Naive thymus-derived CD8-positive, alpha-beta T cell (primary cell): ENCODE measurements around the gene MRPS6. TPM values are rescaled to one million over a fixed set of nuclear protein-coding genes. Genes with fewer than 3 reads are reported as not detected.
A peak's percentile ranks its signal among the peaks of the same experiment; 100 is the strongest.

Experiments
- ATAC-seq, 2 donors: fragments of 150-1000 bp; cut with Tn5 transposase in 1 of 2; sonication (Bioruptor Pico), chemical (Tn5 transposase) in 1 of 2; 1 replicate in 1 of 2; 2 replicates in 1 of 2; pipeline ENCODE4 v1.10.0; 2021; ENCODE audit warnings: mild to moderate bottlenecking in 2 of 2, moderate library complexity in 2 of 2
- POLR2A ChIA-PET: fragments of 350-600 bp; sonication (Branson Sonifier 250); formaldehyde crosslinking; loops from one replicate; lab custom pipeline; 2021; ENCODE audit warnings: antibody characterized with exemption; lab: Charles Lee
- DNase-seq, 10 donors: peaks; one replicate each; pipeline versions ENCODE4 v3.0.0 to v3.0.0-alpha.2; 2020 to 2022
- H3K27ac Mint-ChIP-seq, 10 donors: one replicate each; pipeline ENCODE4 v1.8.0; 2020 to 2022; ENCODE audit warnings: mild to moderate bottlenecking in 10 of 10, mixed read lengths in 10 of 10, moderate library complexity in 4 of 10, inconsistent platforms in 1 of 10
- H3K27me3 Mint-ChIP-seq, 5 donors: one replicate each; pipeline ENCODE4 v1.8.0; 2021 to 2022; ENCODE audit warnings: mixed read lengths in 5 of 5
- H3K36me3 Mint-ChIP-seq, 3 donors: one replicate each; pipeline ENCODE4 v1.8.0; 2020 to 2022; ENCODE audit warnings: mixed read lengths in 3 of 3, mild to moderate bottlenecking in 2 of 3, inconsistent platforms in 1 of 3
- H3K4me1 Mint-ChIP-seq, 4 donors: one replicate each; pipeline ENCODE4 v1.8.0; 2021 to 2022; ENCODE audit warnings: mixed read lengths in 4 of 4
- H3K4me3 Mint-ChIP-seq, 10 donors: one replicate each; pipeline ENCODE4 v1.8.0; 2020 to 2022; ENCODE audit warnings: mild to moderate bottlenecking in 10 of 10, mixed read lengths in 10 of 10, moderate library complexity in 6 of 10, inconsistent platforms in 1 of 10
- H3K9me3 Mint-ChIP-seq, 9 donors: one replicate each; pipeline ENCODE4 v1.8.0; 2020 to 2022; ENCODE audit warnings: mixed read lengths in 9 of 9, mild to moderate bottlenecking in 3 of 9, inconsistent platforms in 1 of 9, moderate library complexity in 1 of 9
- polyA plus RNA-seq, 3 donors: library from polyadenylated mRNA; unstranded; fragments of 300-500 nt; fragmentation: Illumina TruSeq; gene quantifications; one replicate each; pipeline ENCODE4 v1.2.3, GENCODE V29; 2021
- total RNA-seq, 8 experiments: library from RNA in 2 of 8; stranded (reverse) in 2 of 8; gene quantifications; one replicate each; pipeline ENCODE4 v1.2.3 and lab custom pipeline; 2021 to 2026

The MRPS6 gene
- total and polyA plus RNA-seq, 5 experiments from 2014 or later, result 107 to 193 (median 170) TPM

DNA sequence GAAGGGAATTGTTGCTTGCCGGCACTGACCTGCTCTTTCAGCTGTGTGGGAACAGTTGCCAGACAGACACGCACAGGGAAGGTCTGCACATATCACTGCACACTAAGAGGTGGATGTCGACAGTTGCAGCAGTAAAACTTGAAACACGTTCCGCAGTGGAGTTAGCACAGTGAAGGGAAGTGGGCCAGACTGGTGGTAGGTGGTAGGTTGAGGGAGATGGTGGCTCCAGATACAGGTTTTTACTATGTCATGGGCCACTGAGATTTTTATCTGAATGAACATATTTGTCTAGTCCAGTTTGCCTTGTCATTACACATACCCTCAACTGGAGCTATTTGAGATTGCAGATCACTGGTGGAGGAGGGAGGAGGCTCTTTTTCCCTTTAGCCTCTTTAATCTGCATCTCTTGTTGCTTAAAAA, 13.5 kb downstream of the MRPS6 start:
- no peaks in the 10 kb centered on the region for H3K9me3 Mint-ChIP-seq
- no peaks in the 10 kb centered on the region for H3K27me3 Mint-ChIP-seq
- H3K4me3 Mint-ChIP-seq, result no peak overlapping the region
- ATAC-seq (peak; percentile 66 to 89), DNase-seq (peak in 3 of 10 donors; percentile 14 to 29 (median 27))
- no peak overlapping the region for H3K27ac Mint-ChIP-seq
- H3K36me3 Mint-ChIP-seq, result peaks cover 6 to 27% (median 18%) of the 10 kb centered on the region in 3 donors
- POLR2A ChIA-PET, result interaction anchor here (0.8 kb wide), 1 partner anchor 16 kb away, joined by 3 read pairs; no protein-coding TSS in a partner anchor
- peaks cover 25 to 56% (median 54%) of the 10 kb centered on the region in 4 donors for H3K4me1 Mint-ChIP-seq

DNA sequence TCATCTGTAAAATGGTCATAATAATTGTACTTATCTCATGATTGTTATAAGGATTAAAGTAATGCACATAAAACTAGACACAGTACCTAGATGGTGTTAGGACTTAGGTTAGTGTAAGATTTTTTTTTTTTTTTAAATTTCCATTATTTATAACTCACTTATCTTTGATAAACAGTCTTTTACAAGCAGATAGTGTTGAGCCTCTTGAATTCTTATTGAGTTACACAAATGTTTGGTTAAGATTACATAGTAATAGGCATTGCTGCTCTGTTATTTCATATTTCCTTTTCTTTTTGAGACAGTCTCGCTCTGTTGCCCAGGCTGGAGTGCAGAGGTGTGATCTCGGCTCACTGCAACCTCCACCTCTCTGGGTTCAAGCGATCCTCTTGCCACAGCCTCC, 15.4 kb downstream of the MRPS6 start:
- Mint-ChIP-seq H3K4me1 (peaks cover 21 to 54% (median 52%) of the 10 kb centered on the region in 4 donors), H3K27ac (peak overlapping the region in 1 of 10 donors; percentile 2), H3K36me3 (peaks cover 0 to 10% (median 5%) of the 10 kb centered on the region in 3 donors), H3K4me3 (peak overlapping the region in 1 of 10 donors; percentile 56), H3K27me3 (no peaks in the 10 kb centered on the region), H3K9me3 (no peaks in the 10 kb centered on the region)
- POLR2A ChIA-PET, result no interaction called here
- ATAC-seq (no peak), DNase-seq (no peak)

DNA sequence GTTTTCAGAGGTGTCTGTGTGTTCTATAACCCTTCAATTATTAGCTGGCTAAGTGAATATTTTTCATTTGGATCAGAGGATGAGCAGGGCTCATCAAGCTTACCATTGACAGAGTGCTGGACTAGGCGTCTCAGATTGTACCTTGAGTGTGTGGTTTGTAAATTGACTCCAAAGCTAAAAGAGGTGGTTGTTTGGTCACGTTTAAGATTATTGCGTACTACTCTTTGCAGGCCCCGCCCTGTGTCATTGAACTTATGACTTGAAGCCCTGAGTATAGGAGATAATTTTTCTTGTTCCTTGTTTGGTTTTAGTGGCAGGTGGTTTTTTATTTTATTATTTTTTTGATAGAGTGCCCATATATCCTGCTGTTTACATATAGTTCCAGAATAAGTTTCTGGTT, 17.7 kb downstream of the MRPS6 start:
- no peaks in the 10 kb centered on the region for H3K9me3 Mint-ChIP-seq
- H3K36me3 Mint-ChIP-seq, result peaks cover 7 to 22% (median 12%) of the 10 kb centered on the region in 3 donors
- peak overlapping the region in 9 of 10 donors; percentile 1 to 67 (median 45) for H3K27ac Mint-ChIP-seq
- H3K4me3 Mint-ChIP-seq, result peak overlapping the region in 2 of 10 donors; percentile 16 to 29
- peaks cover 26 to 62% (median 56%) of the 10 kb centered on the region in 4 donors for H3K4me1 Mint-ChIP-seq
- no peaks in the 10 kb centered on the region for H3K27me3 Mint-ChIP-seq
- POLR2A ChIA-PET, result interaction anchor here (1.0 to 3.2 kb wide), 4 partner anchors 10 to 142 kb away, joined by 3 to 15 read pairs (median 4); partner anchors contain the start of genes MRPS6 and SLC5A3
- ATAC-seq (no peak), DNase-seq (no peak)

DNA sequence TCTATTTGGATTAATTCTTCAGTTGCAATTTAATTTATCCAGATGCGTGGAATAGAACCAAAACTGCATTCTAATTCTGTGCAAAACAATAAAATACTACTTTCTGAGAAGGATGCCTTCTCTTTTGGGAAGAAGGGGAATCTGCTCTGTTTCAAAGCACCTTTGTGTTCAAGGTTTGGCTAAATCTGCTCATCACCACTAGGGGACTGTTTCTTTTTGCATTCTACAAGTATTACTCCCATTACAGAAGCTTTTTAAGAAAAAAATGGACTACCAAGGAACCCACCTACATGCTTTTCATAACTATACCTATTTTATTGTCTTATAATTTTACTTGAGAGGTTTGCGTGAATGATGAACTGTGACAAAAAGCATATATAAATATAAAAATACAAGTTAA, 18.2 kb downstream of the MRPS6 start:
- Mint-ChIP-seq H3K36me3 (peaks cover 7 to 28% (median 18%) of the 10 kb centered on the region in 3 donors), H3K9me3 (no peaks in the 10 kb centered on the region), H3K27me3 (no peaks in the 10 kb centered on the region), H3K27ac (peak overlapping the region in 6 of 10 donors; percentile 1 to 62 (median 53)), H3K4me3 (peak overlapping the region in 4 of 10 donors; percentile 9 to 49 (median 22)), H3K4me1 (peaks cover 27 to 68% (median 61%) of the 10 kb centered on the region in 4 donors)
- no peak for ATAC-seq
- POLR2A ChIA-PET, result interaction anchor here (1.2 to 3.2 kb wide), 4 partner anchors 12 to 158 kb away, joined by 4 to 15 read pairs (median 8); partner anchors contain the start of genes MRPS6 and SLC5A3
- DNase-seq, result no peak

DNA sequence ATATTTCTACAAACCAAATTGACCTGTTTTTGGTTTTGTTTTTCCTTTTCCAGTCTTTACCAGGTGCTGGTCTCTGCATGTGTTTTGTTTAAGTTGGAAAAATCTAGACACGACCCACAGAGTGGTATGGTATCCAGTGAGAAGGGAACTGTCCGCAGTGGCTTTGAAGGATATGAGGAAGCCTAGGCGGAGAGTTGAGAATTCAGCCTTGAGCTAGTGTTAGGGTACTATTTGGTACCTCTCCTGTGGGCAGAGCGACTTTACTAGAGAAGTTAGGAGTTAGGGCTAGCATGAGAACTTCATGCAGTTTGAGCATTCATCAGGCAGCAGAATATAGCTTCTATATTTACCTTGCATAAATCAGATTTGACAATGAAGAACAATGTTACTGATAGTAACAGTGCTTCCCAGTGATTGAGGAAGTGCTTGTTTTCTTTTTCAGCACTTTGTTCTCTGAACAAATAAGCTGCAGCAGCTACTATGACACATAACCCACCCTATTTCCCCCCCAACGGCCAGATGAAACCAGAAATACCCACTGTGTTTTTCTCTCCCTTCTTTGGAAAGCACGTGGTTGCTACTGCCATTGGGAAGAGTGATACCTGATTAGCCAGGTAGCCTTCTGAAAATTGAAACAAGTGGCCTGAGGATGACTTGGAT, 19.0 kb downstream of the MRPS6 start:
- Mint-ChIP-seq H3K27me3 (no peaks in the 10 kb centered on the region), H3K4me1 (peaks cover 31 to 76% (median 69%) of the 10 kb centered on the region in 4 donors), H3K9me3 (no peaks in the 10 kb centered on the region), H3K4me3 (peak overlapping the region; percentile 3 to 68 (median 51)), H3K27ac (peak overlapping the region; percentile 51 to 91 (median 82)), H3K36me3 (peaks cover 7 to 36% (median 26%) of the 10 kb centered on the region in 3 donors)
- peak; percentile 77 to 89 for ATAC-seq
- POLR2A ChIA-PET, result interaction anchor here (0.6 to 3.2 kb wide), 7 partner anchors 11 to 850 kb away, joined by 3 to 15 read pairs (median 4); partner anchors contain the start of genes MRPS6 and SLC5A3
- DNase-seq, result peak in 4 of 10 donors; percentile 3 to 51 (median 30)

DNA sequence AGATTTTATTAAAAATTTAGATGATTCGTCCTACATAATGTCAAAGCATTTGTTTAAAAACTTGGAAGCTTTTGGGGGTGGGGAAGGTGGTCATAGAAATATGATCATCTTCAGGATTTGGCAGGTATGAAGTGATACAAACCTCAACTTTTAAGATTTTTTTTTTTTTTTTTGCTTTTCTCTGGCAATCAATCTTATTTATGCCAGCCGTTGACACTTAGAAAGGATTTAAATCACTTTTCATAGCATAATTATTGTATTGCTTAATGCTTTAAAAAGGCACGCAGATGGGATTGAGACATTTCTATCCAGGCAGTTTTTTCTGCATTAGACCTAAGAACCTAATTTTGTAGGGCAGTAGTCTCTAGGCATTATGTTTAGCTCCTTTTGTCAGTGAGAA, 19.7 kb downstream of the MRPS6 start:
- H3K27ac Mint-ChIP-seq, result peak overlapping the region in 6 of 10 donors; percentile 46 to 87 (median 82)
- POLR2A ChIA-PET, result interaction anchor here (0.6 to 3.2 kb wide), 5 partner anchors 17 to 851 kb away, joined by 3 to 15 read pairs (median 3); partner anchors contain the start of genes MRPS6 and SLC5A3
- H3K27me3 Mint-ChIP-seq, result no peaks in the 10 kb centered on the region

DNA sequence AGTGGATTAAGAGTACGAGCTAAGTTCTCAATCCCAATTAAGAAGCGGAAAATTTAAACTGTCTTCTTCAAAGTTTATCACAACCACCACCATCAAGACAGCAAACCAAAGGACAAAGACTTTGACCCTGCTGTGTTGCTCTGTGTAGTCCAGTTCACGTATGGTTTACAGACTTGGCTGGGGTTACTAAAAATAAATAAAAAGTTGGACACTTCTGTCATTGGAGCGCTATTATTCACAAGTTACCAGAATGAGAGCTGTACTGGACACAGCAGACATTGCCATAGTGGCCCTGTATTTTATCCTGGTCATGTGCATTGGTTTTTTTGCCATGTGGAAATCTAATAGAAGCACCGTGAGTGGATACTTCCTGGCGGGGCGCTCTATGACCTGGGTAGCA, 21.6 kb downstream of the MRPS6 start:
- POLR2A ChIA-PET, result interaction anchor here (0.6 to 1.8 kb wide), 2 partner anchors 21 to 119 kb away, joined by 3 to 5 read pairs; partner anchors contain the start of genes MRPS6 and SLC5A3
- peaks cover 7 to 51% (median 30%) of the 10 kb centered on the region in 3 donors for H3K36me3 Mint-ChIP-seq
- peaks cover 30 to 91% (median 86%) of the 10 kb centered on the region in 4 donors for H3K4me1 Mint-ChIP-seq
- H3K27ac Mint-ChIP-seq, result peak overlapping the region in 4 of 10 donors; percentile 9 to 79 (median 44)
- no peaks in the 10 kb centered on the region for H3K27me3 Mint-ChIP-seq
- no peaks in the 10 kb centered on the region for H3K9me3 Mint-ChIP-seq
- peak overlapping the region in 1 of 10 donors; percentile 7 for H3K4me3 Mint-ChIP-seq
- DNase-seq, result no peak
- ATAC-seq, result no peak

More for the DNA sequence above, 19.7 kb downstream of the MRPS6 start:
- DNase-seq (no peak), ATAC-seq (no peak)
- peaks cover 7 to 43% (median 27%) of the 10 kb centered on the region in 3 donors for H3K36me3 Mint-ChIP-seq
- peak overlapping the region in 4 of 10 donors; percentile 16 to 63 (median 44) for H3K4me3 Mint-ChIP-seq
- H3K9me3 Mint-ChIP-seq, result no peaks in the 10 kb centered on the region
- peaks cover 31 to 82% (median 74%) of the 10 kb centered on the region in 4 donors for H3K4me1 Mint-ChIP-seq

DNA sequence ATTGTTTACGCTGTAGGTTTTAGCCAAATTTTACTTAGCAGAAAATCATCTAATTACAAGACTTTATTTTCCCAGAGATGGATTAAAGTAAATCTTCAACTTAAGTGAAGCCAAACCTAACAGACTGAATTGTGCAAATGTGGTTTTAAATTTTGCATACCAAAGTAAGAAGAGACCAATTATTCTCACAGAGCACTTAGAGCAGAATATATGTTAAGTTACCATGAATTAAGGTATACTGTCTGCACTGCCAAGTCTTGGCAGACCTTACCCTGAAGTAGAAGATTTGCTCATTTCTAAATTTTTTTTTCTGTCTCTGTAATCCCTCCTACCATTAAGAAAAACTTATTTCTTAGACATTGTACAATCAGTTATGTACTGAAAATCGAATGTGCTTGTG, 24.1 kb downstream of the MRPS6 start:
- H3K4me1 Mint-ChIP-seq, result peaks cover 34 to 94% (median 91%) of the 10 kb centered on the region in 4 donors

DNA sequence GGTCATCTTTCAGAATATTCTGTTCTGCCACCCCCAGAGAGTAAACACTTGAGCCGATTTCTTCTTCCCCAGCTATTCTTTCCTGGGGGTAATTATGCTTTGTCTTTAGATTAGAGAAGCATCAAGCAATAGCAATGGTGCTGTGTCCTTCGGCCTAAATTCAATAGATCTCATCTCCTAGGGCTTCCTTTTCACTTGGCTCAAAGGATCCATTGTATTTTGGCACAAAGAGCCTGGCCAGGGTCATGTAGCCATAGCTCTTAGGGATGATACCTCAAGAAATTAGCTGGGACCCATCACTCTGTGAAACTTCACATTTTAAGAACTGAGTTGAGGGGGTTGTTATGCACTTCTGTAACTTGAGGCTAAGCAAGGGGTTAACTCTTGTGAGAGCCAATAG, 27.0 kb downstream of the MRPS6 start:
- H3K27me3 Mint-ChIP-seq, result no peaks in the 10 kb centered on the region
- ATAC-seq (no peak), DNase-seq (no peak)
- POLR2A ChIA-PET, result no interaction called here
- H3K4me3 Mint-ChIP-seq, result no peak overlapping the region
- H3K27ac Mint-ChIP-seq, result peak overlapping the region in 1 of 10 donors; percentile 13
- peaks cover 34 to 93% (median 86%) of the 10 kb centered on the region in 4 donors for H3K4me1 Mint-ChIP-seq
- H3K36me3 Mint-ChIP-seq, result peaks cover 19 to 67% (median 40%) of the 10 kb centered on the region in 3 donors
- H3K9me3 Mint-ChIP-seq, result no peaks in the 10 kb centered on the region

More for the DNA sequence above, 24.1 kb downstream of the MRPS6 start:
- DNase-seq (no peak), ATAC-seq (no peak)
- H3K9me3 Mint-ChIP-seq, result no peaks in the 10 kb centered on the region
- peak overlapping the region in 3 of 10 donors; percentile 1 to 27 (median 12) for H3K27ac Mint-ChIP-seq
- POLR2A ChIA-PET, result no interaction called here
- H3K36me3 Mint-ChIP-seq, result peaks cover 7 to 52% (median 32%) of the 10 kb centered on the region in 3 donors
- H3K27me3 Mint-ChIP-seq, result no peaks in the 10 kb centered on the region
- H3K4me3 Mint-ChIP-seq, result no peak overlapping the region

DNA sequence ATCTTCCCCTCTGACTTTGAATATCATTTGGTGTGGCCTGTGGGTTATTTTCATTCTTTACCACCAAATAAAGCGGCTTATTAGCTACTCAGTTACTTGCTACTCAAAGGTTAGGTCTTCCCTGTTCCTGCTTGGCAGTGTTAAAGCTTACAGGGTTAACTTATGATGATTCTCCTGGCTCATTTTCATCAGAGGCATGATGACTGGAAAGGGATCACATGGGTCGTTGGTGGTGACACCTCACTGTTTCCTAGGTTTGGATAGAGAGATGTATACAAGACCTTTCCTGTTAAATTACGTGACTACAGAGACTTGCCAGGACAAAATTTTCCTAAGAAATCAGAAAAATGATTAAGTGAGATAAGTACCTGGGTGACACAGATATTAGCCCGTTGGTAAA, 27.4 kb downstream of the MRPS6 start:
- ATAC-seq, result no peak
- H3K27me3 Mint-ChIP-seq, result no peaks in the 10 kb centered on the region
- no peak for DNase-seq
- peaks cover 15 to 67% (median 39%) of the 10 kb centered on the region in 3 donors for H3K36me3 Mint-ChIP-seq
- POLR2A ChIA-PET, result interaction anchor here (1.0 to 1.3 kb wide), 2 partner anchors 10 to 33 kb away, joined by 3 read pairs; no protein-coding TSS in a partner anchor
- H3K4me3 Mint-ChIP-seq, result peak overlapping the region in 1 of 10 donors; percentile 22
- H3K9me3 Mint-ChIP-seq, result no peaks in the 10 kb centered on the region
- peaks cover 32 to 92% (median 82%) of the 10 kb centered on the region in 4 donors for H3K4me1 Mint-ChIP-seq
- H3K27ac Mint-ChIP-seq, result peak overlapping the region in 1 of 10 donors; percentile 13

DNA sequence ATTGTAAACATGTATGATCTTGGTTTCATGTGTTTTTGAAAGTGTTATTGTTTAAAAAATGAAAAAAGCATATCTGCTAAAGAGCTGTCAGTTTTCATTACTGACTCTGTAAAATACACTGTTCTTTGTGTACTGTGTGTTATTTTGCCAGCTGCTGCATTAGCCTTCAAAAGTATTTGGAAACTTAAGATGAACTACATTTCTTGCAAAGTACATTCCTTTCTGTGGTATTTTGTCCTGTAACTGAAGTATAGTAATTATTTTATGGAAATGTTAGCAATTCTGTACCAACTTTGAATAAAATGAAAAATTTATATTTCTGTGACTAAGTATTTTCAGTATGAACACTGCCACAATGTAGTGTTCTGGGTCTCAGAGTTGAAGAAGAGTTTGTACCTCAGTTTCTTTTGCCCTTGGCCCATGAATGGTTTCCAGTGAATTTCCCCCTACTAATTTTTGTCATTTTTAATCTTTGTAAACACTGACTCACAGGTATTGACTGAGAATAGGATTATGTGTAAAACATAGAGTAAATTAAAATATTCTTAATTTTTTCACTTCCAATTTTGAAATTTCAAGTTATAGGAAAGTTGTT, 32.7 kb downstream of the MRPS6 start:
- Mint-ChIP-seq H3K27ac (no peak overlapping the region), H3K4me3 (no peak overlapping the region), H3K27me3 (no peaks in the 10 kb centered on the region), H3K36me3 (peaks cover 21 to 54% (median 34%) of the 10 kb centered on the region in 3 donors), H3K9me3 (peaks cover 0 to 2% (median 0%) of the 10 kb centered on the region in 9 donors), H3K4me1 (peaks cover 28 to 82% (median 74%) of the 10 kb centered on the region in 4 donors)
- DNase-seq (no peak), ATAC-seq (no peak)
- POLR2A ChIA-PET, result no interaction called here

DNA sequence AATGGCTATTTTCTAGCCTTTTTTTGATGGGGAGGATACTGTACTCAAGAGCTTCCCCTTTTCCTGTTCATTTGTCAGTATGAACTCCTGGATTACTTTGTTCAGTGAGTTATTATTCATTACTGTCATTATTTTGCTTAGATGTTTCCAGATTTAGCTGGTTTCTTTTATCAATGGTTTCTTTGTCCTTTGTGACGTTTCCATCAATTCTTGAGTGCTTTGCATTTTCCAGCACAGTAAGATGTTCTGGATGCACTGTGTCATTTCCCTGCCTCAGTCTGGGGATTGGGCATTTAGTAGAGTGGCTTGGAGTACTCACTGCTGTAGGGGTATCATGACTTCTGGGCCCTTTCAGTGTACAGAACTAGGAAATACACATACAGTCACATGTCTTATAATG, 34.2 kb downstream of the MRPS6 start:
- Mint-ChIP-seq H3K4me1 (peaks cover 33 to 81% (median 74%) of the 10 kb centered on the region in 4 donors), H3K27ac (no peak overlapping the region), H3K4me3 (no peak overlapping the region), H3K27me3 (no peaks in the 10 kb centered on the region), H3K9me3 (peaks cover 0 to 2% (median 0%) of the 10 kb centered on the region in 9 donors), H3K36me3 (peaks cover 21 to 54% (median 33%) of the 10 kb centered on the region in 3 donors)
- ATAC-seq, result no peak
- POLR2A ChIA-PET, result no interaction called here
- DNase-seq, result no peak
